ENCODE data around the gene KLF7.

The KLF7 gene

GRCh38 chr2:207054521-207054920 is 111.2 kb downstream of the KLF7 start:
- TF ChIP-seq CTCF (IDR thresholded peaks at IDR 0.05; ENCODE audit: low read depth, low read length, missing control alignments) = no peak
- no peak for DNase-seq (ENCODE audit: extremely low read depth, low read depth)
- no peak overlapping the region for H3K4me3 ChIP-seq (replicated peaks; ENCODE audit: low read depth, low read length)

GRCh38 chr2:207051385-207051965 is 114.3 kb downstream of the KLF7 start:
- no peak for TF ChIP-seq CTCF (IDR thresholded peaks at IDR 0.05; ENCODE audit: low read depth, low read length, missing control alignments)
- no peak overlapping the region for H3K4me3 ChIP-seq (replicated peaks; ENCODE audit: low read depth, low read length)
- DNase-seq (ENCODE audit: extremely low read depth, low read depth) = no peak

- no peak for DNase-seq (ENCODE audit: extremely low read depth, low read depth)
- H3K4me3 ChIP-seq (replicated peaks; ENCODE audit: low read depth, low read length) = no peak overlapping the region
- TF ChIP-seq CTCF (IDR thresholded peaks at IDR 0.05; ENCODE audit: low read depth, low read length, missing control alignments) = no peak
Observed at GRCh38 chr2:207049122-207049521, 116.6 kb downstream of the KLF7 start.

GRCh38 chr2:207048416-207048815 is 117.3 kb downstream of the KLF7 start:
- DNase-seq (ENCODE audit: extremely low read depth, low read depth) = no peak
- no peak overlapping the region for H3K4me3 ChIP-seq (replicated peaks; ENCODE audit: low read depth, low read length)
- TF ChIP-seq CTCF (IDR thresholded peaks at IDR 0.05; ENCODE audit: low read depth, low read length, missing control alignments) = no peak

- DNase-seq (ENCODE audit: extremely low read depth, low read depth) = no peak
- no peak overlapping the region for H3K4me3 ChIP-seq (replicated peaks; ENCODE audit: low read depth, low read length)
- TF ChIP-seq CTCF (IDR thresholded peaks at IDR 0.05; ENCODE audit: low read depth, low read length, missing control alignments) = no peak
Observed at GRCh38 chr2:207046724-207047123, 119.0 kb downstream of the KLF7 start.

- H3K4me3 ChIP-seq (replicated peaks; ENCODE audit: low read depth, low read length) = no peak overlapping the region
- DNase-seq (ENCODE audit: extremely low read depth, low read depth) = no peak
- TF ChIP-seq CTCF (IDR thresholded peaks at IDR 0.05; ENCODE audit: low read depth, low read length, missing control alignments) = no peak
Observed at GRCh38 chr2:207045531-207045930, 120.2 kb downstream of the KLF7 start.
